Embryonic facial prominence (tissue), 1 donor: ENCODE measurements around the gene ABCG4.
"Not testable (repeated sequence)": the region's sequence is repeated elsewhere in the genome, so short reads cannot be mapped to it uniquely, and the experiment has no call there.

Experiments
- DNase-seq: peaks from one replicate; pipeline ENCODE4 v3.0.0-alpha.2; 2016; ENCODE audit errors: extremely low spot score

Gene ABCG4

GRCh38 chr11:119115484-119116234 lies 33.2 kb upstream of the ABCG4 start:
- DNase-seq: no peak

- no peak for DNase-seq
Measured at GRCh38 chr11:119116235-119116594, 32.6 kb upstream of the ABCG4 start.

- DNase-seq: no peak
Measured at GRCh38 chr11:119116601-119117000, 32.3 kb upstream of the ABCG4 start.

GRCh38 chr11:119117004-119117706 lies 31.7 kb upstream of the ABCG4 start:
- DNase-seq: no peak

- DNase-seq: no peak
Measured at GRCh38 chr11:119118227-119118626, 30.6 kb upstream of the ABCG4 start.

- DNase-seq: no peak
Measured at GRCh38 chr11:119118946-119119345, 29.9 kb upstream of the ABCG4 start.

GRCh38 chr11:119120639-119121007 lies 28.2 kb upstream of the ABCG4 start:
- peak; percentile 42 for DNase-seq

- DNase-seq: peak; percentile 97
Measured at GRCh38 chr11:119121008-119121810, 27.6 kb upstream of the ABCG4 start, which contains the start of gene HINFP. Gene HINFP (plus strand): TSS chr11:119121580. CDS start chr11:119126945, 5,365 bp downstream.

- no peak for DNase-seq
Measured at GRCh38 chr11:119121811-119122124, 27.1 kb upstream of the ABCG4 start.

- DNase-seq: no peak
Measured at GRCh38 chr11:119125821-119126220, 23.0 kb upstream of the ABCG4 start.

- no peak for DNase-seq
Measured at GRCh38 chr11:119126675-119127268, 22.1 kb upstream of the ABCG4 start.

GRCh38 chr11:119130662-119131061 lies 18.2 kb upstream of the ABCG4 start:
- DNase-seq: no peak

GRCh38 chr11:119134389-119134978 lies 14.4 kb upstream of the ABCG4 start:
- DNase-seq: no peak

GRCh38 chr11:119139276-119139675 lies 9.6 kb upstream of the ABCG4 start:
- not testable (repeated sequence) for DNase-seq

GRCh38 chr11:119144825-119145486 lies 3.9 kb upstream of the ABCG4 start:
- DNase-seq: no peak

- DNase-seq: no peak
Measured at GRCh38 chr11:119145551-119145950, 3.3 kb upstream of the ABCG4 start.

GRCh38 chr11:119147604-119148333 lies 1.1 kb upstream of the ABCG4 start:
- no peak for DNase-seq

- no peak for DNase-seq
Measured at GRCh38 chr11:119148720-119149017, 183 bp upstream of the ABCG4 start.

GRCh38 chr11:119149786-119150275 lies 979 bp downstream of the ABCG4 start:
- no peak for DNase-seq

- no peak for DNase-seq
Measured at GRCh38 chr11:119152043-119152442, 3.2 kb downstream of the ABCG4 start.

GRCh38 chr11:119152604-119153003 lies 3.8 kb downstream of the ABCG4 start:
- DNase-seq: no peak
